K562 (cell line): Measurements from ENCODE around the gene CDH8. TPM values are rescaled to one million over a fixed set of nuclear protein-coding genes. Genes with fewer than 3 reads are reported as not detected.

Experiments
- ATAC-seq: fragments of 200-7000 bp; cut with Tn5 transposase; 3 replicates; pipeline ENCODE4 v1.9.1; 2020; ENCODE audit warnings: moderate library complexity
- BruUV-seq: library from RNA; stranded (reverse); fragments of 400-500 nt; replicated peaks from 2 replicates; lab custom pipeline; 2021; lab: Mats Ljungman, UMichigan
- CTCF ChIA-PET: fragments of 300-600 bp; formaldehyde crosslinking; extraction: SDS; loops from one replicate; lab custom pipeline; 2021; ENCODE audit warnings: low intra/inter-chr PET ratio; lab: Yijun Ruan, JAX
- POLR2A ChIA-PET: fragments of 300-600, 350-650 bp; sonication (Branson Sonifier 250); formaldehyde crosslinking; extraction: SDS; loops from one replicate; lab custom pipeline; 2021; ENCODE audit warnings: antibody characterized with exemption, inconsistent platforms; lab: Yijun Ruan, JAX
- DNase-seq, 4 experiments: peaks; one replicate each; pipeline versions ENCODE4 v3.0.0 to v3.0.0-alpha.2; 2011 to 2018; ENCODE audit warnings: low spot score in 3 of 4, mixed read lengths in 3 of 4; ENCODE audit errors: extremely low read depth in 1 of 4
- FAIRE-seq: peaks from 2 replicates; lab custom pipeline; 2011; peaks lifted over from hg19 to GRCh38; lab: Jason Lieb, UNC
- H2AFZ ChIP-seq: 2 replicates; pipeline ENCODE4 v1.6.0; 2011; ENCODE audit warnings: low read depth, low read length, control low read depth, inconsistent platforms
- H3K27ac ChIP-seq: fragments of 200-600 bp; 3 replicates; pipeline ENCODE4 v1.8.0; 2011; ENCODE audit warnings: low read depth, mild to moderate bottlenecking, control low read depth, inconsistent platforms, low read length, moderate library complexity, mixed read lengths; ENCODE audit errors: extremely low read depth
- H3K27me3 ChIP-seq, 2 experiments: fragments of 300-600 bp in 1 of 2; 2 replicates in 1 of 2; 3 replicates in 1 of 2; pipeline versions ENCODE4 v1.6.0 to v1.8.0; 2011; ENCODE audit warnings: inconsistent platforms in 2 of 2, low read length in 2 of 2, mild to moderate bottlenecking in 1 of 2, mixed read lengths in 1 of 2, moderate library complexity in 1 of 2; ENCODE audit not compliant: control insufficient read depth in 2 of 2, insufficient read depth in 2 of 2
- H3K36me3 ChIP-seq: fragments of 300-600 bp; 3 replicates; pipeline ENCODE4 v1.8.0; 2011; ENCODE audit warnings: mild to moderate bottlenecking, low read length, inconsistent platforms; ENCODE audit not compliant: control insufficient read depth, insufficient read depth
- H3K4me1 ChIP-seq, 2 experiments: fragments of 200-600 bp in 1 of 2; replicated peaks in 1 of 2; 2 replicates in 1 of 2; 3 replicates in 1 of 2; pipeline versions ENCODE4 v1.5.1 to v1.8.0; 2011; ENCODE audit warnings: inconsistent platforms in 2 of 2, low read length in 2 of 2, mild to moderate bottlenecking in 1 of 2, mixed read lengths in 1 of 2, moderate library complexity in 1 of 2; ENCODE audit not compliant: control insufficient read depth in 2 of 2, insufficient read depth in 2 of 2
- H3K4me2 ChIP-seq: 2 replicates; pipeline ENCODE4 v1.6.1; 2011; ENCODE audit warnings: low read length, control low read depth, inconsistent platforms, mixed read lengths; ENCODE audit not compliant: insufficient read depth
- H3K4me3 ChIP-seq: fragments of 200-600 bp; sonication (generic), shearing (Covaris generic); 2 replicates; pipeline ENCODE4 v1.5.1; 2016; ENCODE audit warnings: control low read depth, inconsistent platforms
- H3K79me2 ChIP-seq: fragments of 200-600 bp; 3 replicates; pipeline ENCODE4 v1.8.0; 2011; ENCODE audit warnings: low read length, inconsistent platforms; ENCODE audit not compliant: control insufficient read depth, insufficient read depth
- H3K9ac ChIP-seq, 2 experiments: 2 replicates each; pipeline versions ENCODE4 v1.6.0 to v1.6.1; 2011; ENCODE audit warnings: low read depth in 2 of 2, low read length in 2 of 2, control low read depth in 1 of 2, inconsistent platforms in 1 of 2, mild to moderate bottlenecking in 1 of 2, mixed read lengths in 1 of 2; ENCODE audit not compliant: insufficient read depth in 1 of 2
- H3K9me1 ChIP-seq: one replicate; pipeline ENCODE4 v1.6.0; 2011; ENCODE audit warnings: inconsistent platforms, mild to moderate bottlenecking, low read length, moderate library complexity; ENCODE audit not compliant: control insufficient read depth, insufficient read depth
- H3K9me3 ChIP-seq: replicated peaks from 2 replicates; pipeline ENCODE4 v1.5.1; 2011; ENCODE audit warnings: low read depth, low read length, inconsistent platforms; ENCODE audit not compliant: control insufficient read depth, insufficient read depth
- H4K20me1 ChIP-seq: replicated peaks from 2 replicates; pipeline ENCODE4 v1.6.1; 2011; ENCODE audit warnings: low read length, inconsistent platforms, mixed read lengths; ENCODE audit not compliant: control insufficient read depth, insufficient read depth
- CREB1 ChIP-seq, 2 experiments: sonication (generic) in 1 of 2; formaldehyde crosslinking in 1 of 2; IDR thresholded peaks; 2 replicates each; pipeline versions ENCODE4 v1.6.1 to v1.8.0; 2012 to 2022; ENCODE audit warnings: inconsistent platforms in 1 of 2, mild to moderate bottlenecking in 1 of 2, missing genetic modification reagents in 1 of 2, moderate library complexity in 1 of 2
- JUND ChIP-seq, 2 experiments: IDR thresholded peaks; 2 replicates in 1 of 2; 3 replicates in 1 of 2; pipeline ENCODE4 v1.6.1; 2011; ENCODE audit warnings: borderline replicate concordance in 2 of 2, low read depth in 2 of 2, low read length in 2 of 2, improper control_type of control experiment in 1 of 2, missing biosample characterization in 1 of 2, missing genetic modification characterization in 1 of 2, missing genetic modification reagents in 1 of 2
- MCM5 ChIP-seq: fragments of 450-650 bp; IDR thresholded peaks from 2 replicates; pipeline ENCODE4 v1.6.1; 2016; ENCODE audit warnings: low read depth
- MEF2A ChIP-seq: IDR thresholded peaks from 2 replicates; pipeline ENCODE4 v1.6.1; 2011; ENCODE audit warnings: low read depth, mild to moderate bottlenecking, low read length, moderate library complexity; ENCODE audit not compliant: control insufficient read depth
- PTTG1 ChIP-seq: fragments of 450-650 bp; IDR thresholded peaks from 2 replicates; pipeline ENCODE4 v1.6.1; 2016; ENCODE audit warnings: low read depth, mild to moderate bottlenecking, missing genetic modification characterization, missing compliant biosample characterization
- XRCC4 ChIP-seq: IDR thresholded peaks from one replicate; pipeline ENCODE4 v1.6.1; 2011; ENCODE audit not compliant: insufficient read depth, insufficient read length; ENCODE audit errors: extremely low read depth
- ZNF174 ChIP-seq: fragments of 250-450 bp; sonication (Bioruptor Pico); IDR thresholded peaks from 2 replicates; pipeline ENCODE4 v1.4.0; 2020; ENCODE audit warnings: mild to moderate bottlenecking
- WGBS: fragments of 100-300 bp; shearing (Covaris generic); methylation state at CpG from one replicate; pipeline ENCODE4 v1.1.6; 2016; ENCODE audit warnings: low coverage, mixed read lengths; ENCODE audit not compliant: insufficient coverage; ENCODE audit errors: missing lambda C conversion rate; 5-methylcytosine and 5-hydroxymethylcytosine counted together
- in situ Hi-C: fragments of 300-500 bp; cut with MboI; formaldehyde crosslinking; loops from 4 replicates; pipeline ENCODE4 v1.15.0; 2018; ENCODE audit warnings: inconsistent platforms, mixed read lengths
- intact Hi-C: fragments of 100-400 bp; cut with micrococcal nuclease; formaldehyde crosslinking; loops from 2 replicates; pipeline ENCODE4 v1.14.2; 2022
- polyA plus RNA-seq, 8 experiments: library from polyadenylated mRNA; depleted of rRNA in 4 of 8; stranded (reverse) in 5 of 8; unstranded in 3 of 8; fragments of >200 nt; fragmentation: Nextera tagmentation in 2 of 8; fragmentation: Illumina TruSeq in 1 of 8; extraction: Ambion mirVana in 2 of 8; extraction: Trizol in 1 of 8; gene quantifications; 2 replicates each; pipeline versions ENCODE4 v1.2.1 to v1.2.3, GENCODE V29; 2011 to 2014; ENCODE audit warnings: inconsistent platforms in 1 of 8, missing spikeins in 1 of 8
- total RNA-seq, 7 experiments: library from RNA; depleted of rRNA in 6 of 7; stranded (reverse); fragments of >200 nt in 6 of 7; fragmentation: Illumina TruSeq in 2 of 7; extraction: Trizol in 2 of 7; gene quantifications; 2 replicates each; pipeline versions ENCODE4 v1.2.1 to v1.2.3, GENCODE V29; 2011 to 2021; ENCODE audit warnings: low replicate concordance in 1 of 7
- TF ChIP-seq, protein P1 (sequence below): fragments of 200-800 bp; sonication (Bioruptor generic); IDR thresholded peaks from 2 replicates; pipeline ENCODE4 v1.6.1; 2016; ENCODE audit warnings: missing genetic modification characterization, missing compliant biosample characterization
- TF ChIP-seq, protein P2 (sequence below): fragments of 250-450 bp; sonication (Bioruptor Pico); IDR thresholded peaks from 2 replicates; pipeline ENCODE4 v1.8.0; 2022; ENCODE audit warnings: inconsistent platforms
- TF ChIP-seq, protein P3 (sequence below): sonication (generic); formaldehyde crosslinking; IDR thresholded peaks from 2 replicates; pipeline ENCODE4 v1.8.0; 2022; ENCODE audit warnings: mild to moderate bottlenecking, missing genetic modification reagents, borderline replicate concordance

Gene CDH8
- total and polyA plus RNA-seq, 9 of the 15 experiments (the other 6 are each of a cell fraction or from before 2014, with no cell fraction given) = 0.22 to 1.4 (median 0.42) TPM; not detected in 4

- no peaks in the 10 kb centered on the region for H4K20me1 ChIP-seq
- no peaks in the 10 kb centered on the region for H3K4me1 ChIP-seq
- no peaks in the 10 kb centered on the region for H3K79me2 ChIP-seq
- no peak for DNase-seq
- in situ Hi-C loops = no loop called here
- no peak for ATAC-seq
- WGBS = 3% methylated on average over 44 of the region's 65 CpGs
- BruUV-seq = no TSS peak
- no peak overlapping the region for H3K9ac ChIP-seq
- H3K36me3 ChIP-seq = no peaks in the 10 kb centered on the region
- CTCF ChIA-PET = no interaction called here
- POLR2A ChIA-PET = no interaction called here
- no peaks in the 10 kb centered on the region for H3K27me3 ChIP-seq
- intact Hi-C loops = no loop called here
- H3K4me2 ChIP-seq = no peak overlapping the region
- H3K9me1 ChIP-seq = no peaks in the 10 kb centered on the region
- H2AFZ ChIP-seq = no peak overlapping the region
- H3K4me3 ChIP-seq = no peak overlapping the region
- no peak for FAIRE-seq
- no peaks in the 10 kb centered on the region for H3K9me3 ChIP-seq
- no peak overlapping the region for H3K27ac ChIP-seq
- no peak for TF ChIP-seq JUND (IDR thresholded peaks at IDR 0.05; ENCODE audit: borderline replicate concordance, low read depth, low read length)
- TF ChIP-seq JUND (tag; IDR thresholded peaks at IDR 0.05; ENCODE audit: borderline replicate concordance, low read depth, low read length) = no peak
- no peak for TF ChIP-seq CREB1 (IDR thresholded peaks at IDR 0.05)
- no peak for TF ChIP-seq CREB1 (CRISPR knock-in tag; IDR thresholded peaks at IDR 0.05)
- TF ChIP-seq, protein P1, sequence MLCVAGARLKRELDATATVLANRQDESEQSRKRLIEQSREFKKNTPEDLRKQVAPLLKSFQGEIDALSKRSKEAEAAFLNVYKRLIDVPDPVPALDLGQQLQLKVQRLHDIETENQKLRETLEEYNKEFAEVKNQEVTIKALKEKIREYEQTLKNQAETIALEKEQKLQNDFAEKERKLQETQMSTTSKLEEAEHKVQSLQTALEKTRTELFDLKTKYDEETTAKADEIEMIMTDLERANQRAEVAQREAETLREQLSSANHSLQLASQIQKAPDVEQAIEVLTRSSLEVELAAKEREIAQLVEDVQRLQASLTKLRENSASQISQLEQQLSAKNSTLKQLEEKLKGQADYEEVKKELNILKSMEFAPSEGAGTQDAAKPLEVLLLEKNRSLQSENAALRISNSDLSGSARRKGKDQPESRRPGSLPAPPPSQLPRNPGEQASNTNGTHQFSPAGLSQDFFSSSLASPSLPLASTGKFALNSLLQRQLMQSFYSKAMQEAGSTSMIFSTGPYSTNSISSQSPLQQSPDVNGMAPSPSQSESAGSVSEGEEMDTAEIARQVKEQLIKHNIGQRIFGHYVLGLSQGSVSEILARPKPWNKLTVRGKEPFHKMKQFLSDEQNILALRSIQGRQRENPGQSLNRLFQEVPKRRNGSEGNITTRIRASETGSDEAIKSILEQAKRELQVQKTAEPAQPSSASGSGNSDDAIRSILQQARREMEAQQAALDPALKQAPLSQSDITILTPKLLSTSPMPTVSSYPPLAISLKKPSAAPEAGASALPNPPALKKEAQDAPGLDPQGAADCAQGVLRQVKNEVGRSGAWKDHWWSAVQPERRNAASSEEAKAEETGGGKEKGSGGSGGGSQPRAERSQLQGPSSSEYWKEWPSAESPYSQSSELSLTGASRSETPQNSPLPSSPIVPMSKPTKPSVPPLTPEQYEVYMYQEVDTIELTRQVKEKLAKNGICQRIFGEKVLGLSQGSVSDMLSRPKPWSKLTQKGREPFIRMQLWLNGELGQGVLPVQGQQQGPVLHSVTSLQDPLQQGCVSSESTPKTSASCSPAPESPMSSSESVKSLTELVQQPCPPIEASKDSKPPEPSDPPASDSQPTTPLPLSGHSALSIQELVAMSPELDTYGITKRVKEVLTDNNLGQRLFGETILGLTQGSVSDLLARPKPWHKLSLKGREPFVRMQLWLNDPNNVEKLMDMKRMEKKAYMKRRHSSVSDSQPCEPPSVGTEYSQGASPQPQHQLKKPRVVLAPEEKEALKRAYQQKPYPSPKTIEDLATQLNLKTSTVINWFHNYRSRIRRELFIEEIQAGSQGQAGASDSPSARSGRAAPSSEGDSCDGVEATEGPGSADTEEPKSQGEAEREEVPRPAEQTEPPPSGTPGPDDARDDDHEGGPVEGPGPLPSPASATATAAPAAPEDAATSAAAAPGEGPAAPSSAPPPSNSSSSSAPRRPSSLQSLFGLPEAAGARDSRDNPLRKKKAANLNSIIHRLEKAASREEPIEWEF (CRISPR knock-in tag) = no peak
- no peak for TF ChIP-seq ZNF174 (CRISPR knock-in tag)
- TF ChIP-seq MCM5 = no peak
- TF ChIP-seq PTTG1 (tag) = no peak
- TF ChIP-seq MEF2A = no peak
- TF ChIP-seq, protein P2, sequence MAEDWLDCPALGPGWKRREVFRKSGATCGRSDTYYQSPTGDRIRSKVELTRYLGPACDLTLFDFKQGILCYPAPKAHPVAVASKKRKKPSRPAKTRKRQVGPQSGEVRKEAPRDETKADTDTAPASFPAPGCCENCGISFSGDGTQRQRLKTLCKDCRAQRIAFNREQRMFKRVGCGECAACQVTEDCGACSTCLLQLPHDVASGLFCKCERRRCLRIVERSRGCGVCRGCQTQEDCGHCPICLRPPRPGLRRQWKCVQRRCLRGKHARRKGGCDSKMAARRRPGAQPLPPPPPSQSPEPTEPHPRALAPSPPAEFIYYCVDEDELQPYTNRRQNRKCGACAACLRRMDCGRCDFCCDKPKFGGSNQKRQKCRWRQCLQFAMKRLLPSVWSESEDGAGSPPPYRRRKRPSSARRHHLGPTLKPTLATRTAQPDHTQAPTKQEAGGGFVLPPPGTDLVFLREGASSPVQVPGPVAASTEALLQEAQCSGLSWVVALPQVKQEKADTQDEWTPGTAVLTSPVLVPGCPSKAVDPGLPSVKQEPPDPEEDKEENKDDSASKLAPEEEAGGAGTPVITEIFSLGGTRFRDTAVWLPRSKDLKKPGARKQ (CRISPR knock-in tag) = no peak
- no peak for TF ChIP-seq XRCC4
- TF ChIP-seq, protein P3, sequence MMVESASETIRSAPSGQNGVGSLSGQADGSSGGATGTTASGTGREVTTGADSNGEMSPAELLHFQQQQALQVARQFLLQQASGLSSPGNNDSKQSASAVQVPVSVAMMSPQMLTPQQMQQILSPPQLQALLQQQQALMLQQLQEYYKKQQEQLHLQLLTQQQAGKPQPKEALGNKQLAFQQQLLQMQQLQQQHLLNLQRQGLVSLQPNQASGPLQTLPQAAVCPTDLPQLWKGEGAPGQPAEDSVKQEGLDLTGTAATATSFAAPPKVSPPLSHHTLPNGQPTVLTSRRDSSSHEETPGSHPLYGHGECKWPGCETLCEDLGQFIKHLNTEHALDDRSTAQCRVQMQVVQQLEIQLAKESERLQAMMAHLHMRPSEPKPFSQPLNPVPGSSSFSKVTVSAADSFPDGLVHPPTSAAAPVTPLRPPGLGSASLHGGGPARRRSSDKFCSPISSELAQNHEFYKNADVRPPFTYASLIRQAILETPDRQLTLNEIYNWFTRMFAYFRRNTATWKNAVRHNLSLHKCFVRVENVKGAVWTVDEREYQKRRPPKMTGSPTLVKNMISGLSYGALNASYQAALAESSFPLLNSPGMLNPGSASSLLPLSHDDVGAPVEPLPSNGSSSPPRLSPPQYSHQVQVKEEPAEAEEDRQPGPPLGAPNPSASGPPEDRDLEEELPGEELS = no peak
Measured at GRCh38 chr16:62035115-62036092, 834 bp downstream of the CDH8 start.
